22Rv1 (cell line): ENCODE data around the gene IQCC.

ENCODE experiments used
- ZFX ChIP-seq: fragments of 450-650 bp; IDR thresholded peaks from 2 replicates; pipeline ENCODE4 v1.6.1; 2017; ENCODE audit warnings: antibody characterized with exemption, borderline replicate concordance
- TF ChIP-seq, protein P1 (sequence below): fragments of 450-650 bp; IDR thresholded peaks from 2 replicates; pipeline ENCODE4 v1.5.1; 2017; ENCODE audit warnings: mild to moderate bottlenecking

DNA sequence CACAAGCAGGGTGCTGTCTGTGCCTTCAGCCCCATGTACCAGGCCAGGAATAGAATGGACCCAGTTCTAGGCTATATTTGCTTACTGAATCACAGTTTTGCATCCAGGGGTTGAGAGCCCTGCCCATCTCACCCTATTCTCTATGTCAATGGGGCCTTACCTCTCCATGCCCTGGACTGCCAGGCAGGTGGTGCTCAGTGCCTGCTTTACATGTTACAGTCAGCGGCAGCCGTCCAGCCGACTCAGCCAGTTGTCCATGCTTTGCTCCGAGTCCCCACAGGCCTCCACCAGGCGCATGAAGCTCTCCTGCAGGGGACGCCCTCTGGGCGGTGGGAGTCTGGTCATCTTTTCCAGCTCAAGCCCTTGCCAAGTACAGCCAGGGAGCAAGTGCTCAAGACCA lies 29.3 kb downstream of the IQCC start:
- TF ChIP-seq, protein P1, sequence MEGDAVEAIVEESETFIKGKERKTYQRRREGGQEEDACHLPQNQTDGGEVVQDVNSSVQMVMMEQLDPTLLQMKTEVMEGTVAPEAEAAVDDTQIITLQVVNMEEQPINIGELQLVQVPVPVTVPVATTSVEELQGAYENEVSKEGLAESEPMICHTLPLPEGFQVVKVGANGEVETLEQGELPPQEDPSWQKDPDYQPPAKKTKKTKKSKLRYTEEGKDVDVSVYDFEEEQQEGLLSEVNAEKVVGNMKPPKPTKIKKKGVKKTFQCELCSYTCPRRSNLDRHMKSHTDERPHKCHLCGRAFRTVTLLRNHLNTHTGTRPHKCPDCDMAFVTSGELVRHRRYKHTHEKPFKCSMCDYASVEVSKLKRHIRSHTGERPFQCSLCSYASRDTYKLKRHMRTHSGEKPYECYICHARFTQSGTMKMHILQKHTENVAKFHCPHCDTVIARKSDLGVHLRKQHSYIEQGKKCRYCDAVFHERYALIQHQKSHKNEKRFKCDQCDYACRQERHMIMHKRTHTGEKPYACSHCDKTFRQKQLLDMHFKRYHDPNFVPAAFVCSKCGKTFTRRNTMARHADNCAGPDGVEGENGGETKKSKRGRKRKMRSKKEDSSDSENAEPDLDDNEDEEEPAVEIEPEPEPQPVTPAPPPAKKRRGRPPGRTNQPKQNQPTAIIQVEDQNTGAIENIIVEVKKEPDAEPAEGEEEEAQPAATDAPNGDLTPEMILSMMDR: no peak
- TF ChIP-seq ZFX: no peak
